Measurements from ENCODE around the gene PPDPF. TPM values are rescaled to one million over a fixed set of nuclear protein-coding genes. Genes with fewer than 3 reads are reported as not detected.
"Not testable (repeated sequence)": the region's sequence is repeated elsewhere in the genome, so short reads cannot be mapped to it uniquely, and the experiment has no call there.

The PPDPF gene
- total RNA-seq, 1 donor from 2014 or later: 43.5 TPM

- DNase-seq: no peak
Measured at GRCh38 chr20:63500902-63501817, 19.4 kb upstream of the PPDPF start.

- peak; percentile 59 for DNase-seq
Measured at GRCh38 chr20:63501818-63502670, 18.5 kb upstream of the PPDPF start.

GRCh38 chr20:63502671-63503172 is 17.8 kb upstream of the PPDPF start:
- no peak for DNase-seq

- DNase-seq: no peak
Measured at GRCh38 chr20:63503524-63503923, 17.0 kb upstream of the PPDPF start.

GRCh38 chr20:63504642-63505041 is 15.9 kb upstream of the PPDPF start:
- DNase-seq: no peak

GRCh38 chr20:63505281-63505680 is 15.3 kb upstream of the PPDPF start:
- no peak for DNase-seq

DNA sequence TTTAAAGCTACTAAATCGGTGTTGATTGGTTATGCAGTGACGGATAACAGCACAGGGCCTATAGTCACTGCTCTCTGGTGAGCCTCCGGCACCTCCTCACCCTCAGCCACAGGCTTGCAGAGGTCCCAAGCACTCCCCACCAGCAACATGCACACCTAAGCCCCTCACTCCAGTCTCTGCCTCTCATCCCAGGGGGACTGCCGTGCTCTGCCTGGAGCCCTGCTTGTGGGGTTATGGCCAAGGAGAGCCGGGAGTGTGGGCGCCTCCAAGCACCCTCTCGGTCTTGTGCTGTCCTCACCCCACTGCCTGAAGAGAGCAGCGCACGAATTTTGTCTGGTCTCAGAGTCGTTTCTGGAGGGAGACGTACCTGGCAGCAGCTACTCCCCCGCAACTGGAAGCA is 14.8 kb upstream of the PPDPF start:
- no peak for DNase-seq

DNA sequence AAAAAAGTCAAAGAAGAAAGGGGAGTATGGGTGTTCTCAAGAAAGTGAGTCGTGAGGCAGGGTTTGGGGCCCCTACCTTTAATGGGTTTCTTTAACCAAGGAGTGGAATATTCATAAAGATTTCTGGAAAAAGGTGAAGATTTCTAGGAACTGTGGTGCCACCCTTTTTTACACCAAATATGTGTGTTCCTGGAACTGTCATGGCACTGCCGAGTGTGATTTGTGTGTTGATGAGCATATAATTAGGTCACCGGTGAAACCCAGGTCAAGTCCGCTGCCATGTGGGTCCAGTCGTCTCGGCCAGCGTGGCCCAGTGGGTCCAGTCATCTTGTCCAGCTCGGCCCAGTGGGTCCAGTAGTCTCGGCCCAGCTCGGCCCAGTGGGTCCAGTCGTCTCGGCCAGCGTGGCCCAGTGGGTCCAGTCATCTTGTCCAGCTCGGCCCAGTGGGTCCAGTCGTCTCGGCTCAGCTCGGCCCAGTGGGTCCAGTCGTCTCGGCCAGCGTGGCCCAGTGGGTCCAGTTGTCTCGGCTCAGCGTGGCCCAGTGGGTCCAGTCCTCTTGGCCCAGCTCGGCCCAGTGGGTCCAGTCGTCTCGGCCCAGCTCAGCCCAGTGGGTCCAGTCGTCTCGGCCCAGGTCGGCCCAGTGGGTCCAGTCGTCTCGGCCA is 13.4 kb upstream of the PPDPF start:
- no peak for DNase-seq

GRCh38 chr20:63508072-63508768 is 12.3 kb upstream of the PPDPF start:
- DNase-seq: no peak

DNA sequence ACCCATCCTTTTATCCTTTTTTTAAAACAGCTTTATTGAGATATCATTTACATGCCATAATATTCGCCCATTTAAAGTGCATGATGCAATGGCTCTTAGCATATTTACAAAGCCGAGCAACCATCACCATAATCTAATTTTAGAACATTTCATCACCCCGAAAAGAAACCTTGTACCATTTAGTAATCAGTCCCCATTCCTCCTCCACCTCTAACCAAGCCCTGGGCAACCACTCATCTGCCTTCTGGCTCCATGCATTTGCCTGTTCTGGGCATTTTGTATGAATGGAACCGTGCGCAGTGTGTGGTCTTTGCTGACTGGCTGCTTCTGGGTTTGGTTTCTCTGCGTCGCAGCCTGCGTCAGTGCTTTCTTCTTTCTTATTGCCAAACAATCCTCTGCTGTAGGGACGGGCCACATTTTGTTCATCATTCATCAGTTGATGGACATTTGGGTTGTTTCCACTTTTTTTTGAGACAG is 11.4 kb upstream of the PPDPF start:
- no peak for DNase-seq

DNA sequence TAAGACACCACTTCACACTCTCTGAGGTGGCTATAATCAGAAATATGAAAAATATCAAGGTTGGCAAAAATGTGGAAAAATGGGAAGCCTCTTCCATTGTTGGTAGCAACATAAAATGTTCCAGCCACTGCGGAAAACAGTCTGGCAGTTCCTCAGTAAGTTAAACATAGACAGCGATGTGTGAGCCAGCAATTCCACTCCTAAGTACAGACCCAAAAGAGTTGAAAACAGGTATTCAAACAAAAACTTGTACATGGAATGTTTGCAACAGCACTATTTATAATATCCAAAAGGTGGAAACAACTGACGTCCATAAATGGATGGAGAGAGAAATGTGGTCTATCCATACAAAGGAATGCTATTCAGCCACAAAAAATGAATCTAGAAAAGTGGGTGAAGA is 7.4 kb upstream of the PPDPF start:
- no peak for DNase-seq

GRCh38 chr20:63514520-63514919 is 6.0 kb upstream of the PPDPF start:
- DNase-seq: not testable (repeated sequence)

GRCh38 chr20:63517376-63518309 is 2.9 kb upstream of the PPDPF start:
- DNase-seq: no peak

GRCh38 chr20:63518351-63518861 is 2.2 kb upstream of the PPDPF start:
- DNase-seq: no peak

DNA sequence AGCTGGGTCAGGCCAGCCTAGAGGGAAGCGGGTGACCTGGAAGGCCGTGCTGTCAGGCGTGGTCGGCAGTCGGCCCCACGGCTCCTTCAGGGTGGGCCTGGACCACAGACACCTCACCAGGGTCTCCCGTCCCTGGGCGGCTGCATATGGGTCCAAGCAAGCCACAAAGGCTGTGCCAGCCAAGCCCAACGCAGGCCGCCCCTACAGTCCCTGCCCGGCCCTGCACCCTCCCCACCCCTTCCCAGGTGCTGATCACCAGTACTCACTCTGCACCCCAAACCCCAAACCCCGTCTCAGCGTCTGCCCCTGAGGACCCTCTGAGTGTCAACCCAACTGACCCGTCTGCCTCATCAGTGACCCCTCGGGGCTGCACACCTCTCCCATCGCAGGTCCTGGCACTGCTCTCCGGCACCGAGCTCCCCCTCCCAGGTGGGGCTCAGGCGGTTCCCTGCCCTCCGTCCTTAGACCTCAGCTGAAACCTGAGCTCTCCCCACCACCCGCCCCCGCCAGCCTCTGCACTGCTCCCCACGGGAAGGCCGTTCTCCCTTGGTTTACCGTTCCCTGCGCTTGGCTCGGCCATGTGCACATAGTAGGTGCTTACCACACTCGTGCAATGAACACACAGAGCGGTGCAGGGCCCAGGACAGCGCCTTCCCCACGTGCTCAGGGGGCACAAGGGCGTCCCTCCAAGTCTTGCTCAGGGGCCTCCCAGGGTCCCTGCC is 1.5 kb upstream of the PPDPF start:
- no peak for DNase-seq

DNA sequence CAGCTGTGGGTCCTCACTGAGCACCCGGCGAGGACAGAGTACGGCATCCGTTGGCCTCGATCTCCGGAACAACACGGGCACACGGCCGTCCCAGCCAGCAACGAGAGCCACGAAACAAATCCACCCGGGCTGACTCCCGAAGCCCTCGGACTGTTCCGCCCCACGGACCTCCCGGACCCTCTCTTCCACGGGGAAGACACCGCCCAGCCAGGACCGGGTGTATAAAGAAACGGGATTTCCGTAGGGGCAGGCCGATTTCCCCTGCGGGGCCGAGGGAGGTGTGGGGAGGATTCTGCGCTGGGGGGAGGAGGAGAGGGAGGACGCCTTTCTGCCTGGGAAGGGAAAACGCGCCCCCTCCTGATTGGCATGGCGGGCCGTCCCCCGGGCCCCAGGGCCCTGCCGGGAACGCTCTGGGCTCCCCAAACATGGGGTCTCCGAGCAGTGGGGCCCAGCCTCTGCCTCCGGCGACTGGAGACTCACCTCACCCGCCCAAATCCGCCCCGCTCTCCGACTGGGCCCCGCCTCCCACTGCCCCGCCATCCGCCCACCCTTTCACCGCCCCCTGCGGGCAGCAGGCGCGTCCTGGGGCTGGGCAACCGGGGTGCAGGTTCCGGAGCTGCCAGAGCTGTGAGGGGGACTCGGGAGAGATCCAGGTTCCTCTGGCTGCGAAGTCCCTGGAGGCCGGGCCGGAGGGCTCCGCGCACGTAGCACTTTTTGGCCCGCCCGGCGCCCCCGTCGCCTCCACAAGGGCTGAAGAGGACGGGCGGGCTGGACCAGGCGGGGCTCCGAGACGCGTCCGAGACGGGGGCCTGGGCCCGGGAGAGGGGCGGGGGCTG is 679 bp upstream of the PPDPF start:
- DNase-seq: no peak

GRCh38 chr20:63520934-63521601 is 503 bp downstream of the PPDPF start:
- peak; percentile 40 for DNase-seq

DNA sequence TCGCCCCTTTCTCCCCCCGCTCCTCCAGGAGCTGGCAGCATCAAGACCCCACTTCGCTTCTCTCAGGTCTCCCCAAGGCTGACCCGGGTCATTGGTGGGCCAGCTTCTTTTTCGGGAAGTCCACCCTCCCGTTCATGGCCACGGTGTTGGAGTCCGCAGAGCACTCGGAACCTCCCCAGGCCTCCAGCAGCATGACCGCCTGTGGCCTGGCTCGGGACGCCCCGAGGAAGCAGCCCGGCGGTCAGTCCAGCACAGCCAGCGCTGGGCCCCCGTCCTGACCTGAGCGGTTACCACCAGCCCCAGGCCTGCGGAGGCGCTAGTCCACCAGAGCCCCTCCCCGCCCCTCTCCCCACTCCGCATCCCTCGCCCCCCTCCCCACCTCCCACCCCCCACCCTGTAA is 1.0 kb downstream of the PPDPF start:
- no peak for DNase-seq
